Hepatocyte (in vitro differentiated cells): Measurements from ENCODE around the gene JUND.
A peak's percentile ranks its signal among the peaks of the same experiment; 100 is the strongest.

Experiments
- EZH2 ChIP-seq: fragments of 200-600 bp; sonication (generic); IDR thresholded peaks from 2 replicates; pipeline ENCODE4 v1.6.1; 2016; ENCODE audit warnings: antibody characterized with exemption, mild to moderate bottlenecking, borderline replicate concordance
- EZH2phosphoT487 ChIP-seq: fragments of 200-600 bp; sonication (generic); IDR thresholded peaks from one replicate; pipeline ENCODE4 v1.6.1; 2018; ENCODE audit warnings: antibody characterized with exemption, mild to moderate bottlenecking, low read depth, moderate library complexity; ENCODE audit not compliant: unreplicated experiment, severe bottlenecking
- TF ChIP-seq, protein P1 (sequence below): fragments of 200-600 bp; sonication (generic); IDR thresholded peaks from 2 replicates; pipeline ENCODE4 v1.5.1; 2016; ENCODE audit warnings: antibody characterized with exemption, mild to moderate bottlenecking; ENCODE audit not compliant: poor library complexity

DNA sequence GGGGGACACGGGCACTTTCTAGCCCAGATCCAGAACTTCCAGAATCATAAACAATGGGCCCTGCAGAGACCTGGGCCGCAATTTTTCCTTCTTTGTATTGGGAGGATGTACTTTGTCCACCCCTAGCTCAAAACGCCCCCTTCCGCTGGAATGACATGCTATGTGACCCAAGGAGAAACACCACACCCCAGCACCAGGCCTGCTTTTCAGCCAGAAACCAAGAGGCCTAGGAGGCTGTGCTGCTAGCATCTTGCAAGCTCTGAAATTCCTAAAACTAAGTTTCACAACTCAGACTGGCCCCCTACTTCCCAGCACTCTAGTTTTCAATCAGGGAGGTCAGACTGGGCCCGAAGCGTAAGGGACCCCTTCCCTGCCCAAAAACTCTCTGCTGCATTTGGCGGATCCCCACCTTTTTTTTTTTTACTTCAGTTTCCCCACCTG is 40.9 kb upstream of the JUND start:
- TF ChIP-seq, protein P1, sequence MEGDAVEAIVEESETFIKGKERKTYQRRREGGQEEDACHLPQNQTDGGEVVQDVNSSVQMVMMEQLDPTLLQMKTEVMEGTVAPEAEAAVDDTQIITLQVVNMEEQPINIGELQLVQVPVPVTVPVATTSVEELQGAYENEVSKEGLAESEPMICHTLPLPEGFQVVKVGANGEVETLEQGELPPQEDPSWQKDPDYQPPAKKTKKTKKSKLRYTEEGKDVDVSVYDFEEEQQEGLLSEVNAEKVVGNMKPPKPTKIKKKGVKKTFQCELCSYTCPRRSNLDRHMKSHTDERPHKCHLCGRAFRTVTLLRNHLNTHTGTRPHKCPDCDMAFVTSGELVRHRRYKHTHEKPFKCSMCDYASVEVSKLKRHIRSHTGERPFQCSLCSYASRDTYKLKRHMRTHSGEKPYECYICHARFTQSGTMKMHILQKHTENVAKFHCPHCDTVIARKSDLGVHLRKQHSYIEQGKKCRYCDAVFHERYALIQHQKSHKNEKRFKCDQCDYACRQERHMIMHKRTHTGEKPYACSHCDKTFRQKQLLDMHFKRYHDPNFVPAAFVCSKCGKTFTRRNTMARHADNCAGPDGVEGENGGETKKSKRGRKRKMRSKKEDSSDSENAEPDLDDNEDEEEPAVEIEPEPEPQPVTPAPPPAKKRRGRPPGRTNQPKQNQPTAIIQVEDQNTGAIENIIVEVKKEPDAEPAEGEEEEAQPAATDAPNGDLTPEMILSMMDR, result peak; percentile 33
- no peak for TF ChIP-seq EZH2phosphoT487
- no peak for TF ChIP-seq EZH2
